ENCODE measurements around the gene FAM181B. TPM values are rescaled to one million over a fixed set of nuclear protein-coding genes. Genes with fewer than 3 reads are reported as not detected.
A peak's percentile ranks its signal among the peaks of the same experiment; 100 is the strongest.
"Not testable (repeated sequence)": the region's sequence is repeated elsewhere in the genome, so short reads cannot be mapped to it uniquely, and the experiment has no call there.

Gene FAM181B
- polyA plus RNA-seq, 3 donors, result 3.5 to 4.7 (median 3.7) TPM

DNA sequence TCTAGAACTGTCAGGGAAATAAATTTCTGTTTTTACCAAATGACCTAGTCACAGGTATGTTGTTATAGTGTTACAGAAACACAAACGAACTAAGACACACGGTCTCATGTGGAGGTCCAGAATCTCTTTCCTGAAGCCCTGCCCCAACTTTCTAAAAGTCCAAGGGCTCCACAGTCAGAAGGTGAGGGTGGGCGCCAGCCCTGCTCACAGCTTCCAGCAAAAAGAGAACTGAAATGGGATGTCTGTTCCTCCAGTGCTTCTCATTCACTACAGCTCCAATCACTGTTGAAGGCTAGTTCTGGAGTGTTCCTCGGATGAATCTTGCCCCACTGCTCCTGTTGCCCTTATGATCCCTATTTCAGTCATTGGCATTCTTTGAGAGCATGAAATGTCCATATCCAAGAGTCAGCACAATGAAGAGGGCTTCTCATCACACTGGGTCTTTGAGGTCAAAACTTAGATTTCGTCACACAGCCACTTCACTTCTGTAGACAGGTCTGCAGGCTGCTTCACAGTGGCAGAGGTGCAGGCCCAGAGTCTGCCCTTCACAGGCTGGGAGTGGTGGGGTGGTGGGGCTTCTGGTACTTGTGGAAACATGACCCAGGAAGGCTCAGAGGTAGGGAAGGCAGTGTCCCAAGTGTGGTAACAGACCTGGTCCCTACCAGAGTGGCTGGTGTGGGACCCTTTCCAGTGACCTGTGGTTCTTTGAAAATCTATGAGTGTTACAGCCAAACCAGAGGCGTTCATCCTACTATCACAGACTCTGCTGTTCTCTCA is 34.9 kb downstream of the FAM181B start:
- DNase-seq, result no peak

GRCh38 chr11:82692981-82693380 is 40.7 kb downstream of the FAM181B start:
- DNase-seq, result no peak

- DNase-seq, result not testable (repeated sequence)
Observed at GRCh38 chr11:82689347-82689746, 44.3 kb downstream of the FAM181B start.

DNA sequence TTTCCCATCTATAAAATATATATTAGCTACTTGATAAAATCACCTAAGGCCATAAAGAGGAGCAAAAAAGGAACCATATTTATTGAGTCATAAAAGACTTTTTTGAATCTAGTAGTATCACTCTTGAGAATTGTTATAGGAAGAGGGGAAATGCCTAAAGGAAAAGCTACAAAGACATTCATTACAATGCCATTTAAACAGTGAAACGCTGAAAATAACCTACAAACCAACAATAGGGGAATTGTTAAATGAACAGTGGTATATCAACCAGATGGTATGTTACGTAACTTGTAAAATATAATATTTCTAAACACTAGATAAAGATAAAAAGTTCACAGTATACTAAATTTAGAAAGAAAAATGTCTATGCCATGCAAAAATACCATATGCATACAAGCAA is 47.5 kb downstream of the FAM181B start:
- DNase-seq, result no peak

- DNase-seq, result no peak
Observed at GRCh38 chr11:82683029-82683428, 50.6 kb downstream of the FAM181B start.

DNA sequence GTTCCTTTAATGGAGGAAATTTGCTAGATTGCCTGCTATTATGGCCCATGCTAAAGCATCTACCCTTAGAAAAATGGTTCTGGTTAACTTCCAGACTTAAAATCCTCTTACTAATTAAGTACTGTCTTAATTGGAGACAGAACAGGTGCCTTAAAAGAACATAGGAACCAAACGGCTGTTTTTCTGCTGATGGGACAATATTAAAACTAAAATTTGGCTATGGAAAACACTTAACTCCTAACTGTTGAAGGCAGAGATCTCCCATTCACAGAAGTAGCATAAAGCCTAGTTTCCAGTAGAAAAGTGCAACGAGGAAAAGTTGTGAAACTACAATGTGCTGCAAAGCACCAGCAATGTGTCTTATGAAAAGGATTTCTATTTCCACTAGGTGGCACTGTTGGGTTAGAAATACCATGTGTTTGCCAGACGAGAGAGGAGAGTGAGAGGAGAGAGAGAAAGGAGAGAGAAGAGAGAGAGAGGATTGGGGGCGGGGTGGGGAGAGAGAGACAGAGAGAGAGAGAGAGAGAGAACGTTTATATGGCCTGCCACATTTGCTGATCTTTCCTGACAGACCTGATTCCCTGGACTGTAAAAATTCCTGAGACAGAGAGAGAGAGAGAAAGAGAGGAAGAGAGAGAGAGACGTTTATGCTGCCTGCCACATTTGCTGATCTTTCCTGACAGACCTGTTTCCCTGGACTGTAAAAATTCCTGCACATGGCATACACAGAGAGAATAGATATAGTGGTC is 51.5 kb downstream of the FAM181B start:
- DNase-seq, result peak; percentile 19

DNA sequence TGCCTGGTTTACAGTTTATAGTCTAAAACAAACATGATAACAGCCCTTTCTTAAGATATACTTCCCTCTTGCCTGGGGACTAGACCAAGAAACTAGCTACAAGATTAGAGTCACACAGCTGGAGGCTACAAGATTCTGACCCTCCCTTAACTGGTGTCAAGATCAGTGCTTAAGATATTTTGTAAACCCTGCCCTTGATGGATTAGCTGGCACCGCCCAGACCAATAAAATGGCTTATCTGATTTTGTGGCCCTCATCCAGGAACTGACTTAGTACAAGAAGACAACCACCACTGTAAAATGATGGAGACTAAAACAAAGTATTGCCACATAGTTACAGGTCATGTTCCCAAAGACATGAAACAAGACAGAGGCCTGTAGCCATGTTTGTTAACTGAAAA is 53.4 kb downstream of the FAM181B start:
- DNase-seq, result no peak

Other genes starting within 250 kb of the FAM181B start
- 100 to 1,000 TPM; 216 to 275 (median 264) TPM for gene PRCP, start 166.6 kb upstream of the FAM181B start, polyA plus RNA-seq (ENCODE audit: insufficient read length in 3 of 3)
- gene DDIAS, start 167.9 kb upstream of the FAM181B start, polyA plus RNA-seq (ENCODE audit: insufficient read length in 3 of 3), result 1 to 10 TPM; 6.9 to 7.1 (median 7.1) TPM